AG04450 (cell line): Measurements from ENCODE around the gene SYNPR. TPM values are rescaled to one million over a fixed set of nuclear protein-coding genes. Genes with fewer than 3 reads are reported as not detected.
"Not testable (repeated sequence)": the region's sequence is repeated elsewhere in the genome, so short reads cannot be mapped to it uniquely, and the experiment has no call there.

Source experiments
- CTCF ChIA-PET: fragments of 300-600, 350-600 bp; formaldehyde crosslinking; extraction: SDS; loops from one replicate; lab custom pipeline; 2022; ENCODE audit warnings: antibody characterized with exemption, inconsistent platforms; lab: Charles Lee
- POLR2A ChIA-PET: fragments of 350-600 bp; formaldehyde crosslinking; extraction: SDS; loops from one replicate; lab custom pipeline; 2021; ENCODE audit warnings: antibody characterized with exemption, inconsistent platforms; lab: Yijun Ruan, JAX
- DNase-seq: peaks from one replicate; pipeline ENCODE4 v3.0.0-alpha.2; 2011; ENCODE audit warnings: low read depth, low spot score
- H3K27ac ChIP-seq: one replicate; pipeline ENCODE4 v1.5.1; 2012; ENCODE audit warnings: low read depth, low read length, control low read depth
- H3K27me3 ChIP-seq: one replicate; pipeline ENCODE4 v1.6.0; 2012; ENCODE audit warnings: low read length; ENCODE audit not compliant: control insufficient read depth, insufficient read depth
- H3K4me3 ChIP-seq: 2 replicates; pipeline ENCODE4 v1.5.1; 2011; ENCODE audit warnings: mild to moderate bottlenecking, low read depth, low read length, control low read depth
- H3K9me3 ChIP-seq: 2 replicates; pipeline ENCODE4 v1.5.1; 2012; ENCODE audit warnings: low read length; ENCODE audit not compliant: control insufficient read depth, insufficient read depth
- CTCF ChIP-seq: IDR thresholded peaks from 2 replicates; pipeline ENCODE4 v1.5.1; 2011; ENCODE audit warnings: low read depth, low read length, control low read depth, inconsistent platforms
- polyA plus RNA-seq: library from polyadenylated mRNA; depleted of rRNA; stranded (reverse); fragments of >200 nt; gene quantifications from 2 replicates; pipeline ENCODE4 v1.2.3, GENCODE V29; 2011

The SYNPR gene
- polyA plus RNA-seq, 1 experiment: not detected

GRCh38 chr3:63631670-63632069 is 353.6 kb downstream of the SYNPR start:
- Histone ChIP-seq H3K27ac (no peak overlapping the region), H3K27me3 (peaks cover 5% of the 10 kb centered on the region), H3K4me3 (no peak overlapping the region), H3K9me3 (no peaks in the 10 kb centered on the region)
- POLR2A ChIA-PET: interaction anchor here (0.6 kb wide), 1 partner anchor 19 kb away, joined by 3 read pairs; no protein-coding TSS in a partner anchor
- no peak for DNase-seq
- no peak for TF ChIP-seq CTCF
- CTCF ChIA-PET: no interaction called here

GRCh38 chr3:63635186-63635585 is 357.1 kb downstream of the SYNPR start:
- no peak for TF ChIP-seq CTCF
- Histone ChIP-seq H3K9me3 (no peaks in the 10 kb centered on the region), H3K27ac (no peak overlapping the region), H3K4me3 (no peak overlapping the region), H3K27me3 (peaks cover 5% of the 10 kb centered on the region)
- ChIA-PET CTCF (no interaction called here), POLR2A (no interaction called here)
- no peak for DNase-seq

- Histone ChIP-seq H3K27me3 (peaks cover 11% of the 10 kb centered on the region), H3K4me3 (no peak overlapping the region), H3K27ac (no peak overlapping the region), H3K9me3 (no peaks in the 10 kb centered on the region)
- ChIA-PET POLR2A (no interaction called here), CTCF (no interaction called here)
- TF ChIP-seq CTCF: no peak
- DNase-seq: no peak
Observed at GRCh38 chr3:63639806-63640205, 361.7 kb downstream of the SYNPR start.

GRCh38 chr3:63642488-63642887 is 364.4 kb downstream of the SYNPR start:
- CTCF ChIA-PET: no interaction called here

GRCh38 chr3:63644212-63644797 is 366.2 kb downstream of the SYNPR start:
- ChIA-PET CTCF (no interaction called here), POLR2A (no interaction called here)
- no peak overlapping the region for H3K27ac ChIP-seq
- no peak for DNase-seq
- H3K4me3 ChIP-seq: no peak overlapping the region
- TF ChIP-seq CTCF: no peak
- no peaks in the 10 kb centered on the region for H3K9me3 ChIP-seq
- H3K27me3 ChIP-seq: peaks cover 10% of the 10 kb centered on the region

More at GRCh38 chr3:63642488-63642887, 364.4 kb downstream of the SYNPR start:
- DNase-seq: no peak
- Histone ChIP-seq H3K27me3 (peaks cover 10% of the 10 kb centered on the region), H3K4me3 (no peak overlapping the region), H3K27ac (no peak overlapping the region), H3K9me3 (no peaks in the 10 kb centered on the region)
- POLR2A ChIA-PET: no interaction called here
- no peak for TF ChIP-seq CTCF

GRCh38 chr3:63644928-63645781 is 367.0 kb downstream of the SYNPR start:
- H3K27ac ChIP-seq, H3K9me3 ChIP-seq, H3K4me3 ChIP-seq, CTCF ChIA-PET, POLR2A ChIA-PET, DNase-seq: not testable (repeated sequence)
- H3K27me3 ChIP-seq: peaks cover 10% of the 10 kb centered on the region
